Uterus (tissue), 4 donors: ENCODE results near the gene ZPBP. TPM values are rescaled to one million over a fixed set of nuclear protein-coding genes. Genes with fewer than 3 reads are reported as not detected.

ENCODE experiments used
- DNase-seq, 2 donors: peaks; one replicate each; pipeline ENCODE4 v3.0.0-alpha.2; 2019 to 2020
- H3K27ac ChIP-seq, 2 donors: fragments of 200-600 bp; sonication (generic); 1 replicate in 1 of 2; 2 replicates in 1 of 2; pipeline ENCODE4 v1.5.1; 2016 to 2018
- H3K27me3 ChIP-seq, 2 donors: fragments of 200-600 bp; sonication (generic); one replicate each; pipeline ENCODE4 v1.5.1; 2018 to 2019; ENCODE audit warnings: control low read depth in 1 of 2
- H3K36me3 ChIP-seq, 2 donors: fragments of 200-600 bp; sonication (generic); one replicate each; pipeline ENCODE4 v1.5.1; 2019; ENCODE audit warnings: control low read depth in 1 of 2
- H3K4me1 ChIP-seq, 2 donors: fragments of 200-600 bp; sonication (generic); one replicate each; pipeline ENCODE4 v1.5.1; 2018 to 2019; ENCODE audit warnings: control low read depth in 1 of 2
- H3K4me3 ChIP-seq, 2 donors: fragments of 200-600 bp; sonication (generic); 1 replicate in 1 of 2; 2 replicates in 1 of 2; pipeline ENCODE4 v1.5.1; 2018 to 2019; ENCODE audit warnings: mild to moderate bottlenecking in 1 of 2
- H3K9me3 ChIP-seq, 2 donors: fragments of 200-600 bp; sonication (generic); one replicate each; pipeline ENCODE4 v1.5.1; 2019; ENCODE audit warnings: control low read depth in 1 of 2
- CTCF ChIP-seq, 4 experiments: fragments of 200-600 bp in 2 of 4; fragments of 450-650 bp in 2 of 4; sonication (generic) in 2 of 4; IDR thresholded peaks; one replicate each; pipeline ENCODE4 v1.5.1; 2016 to 2019; ENCODE audit warnings: antibody characterized with exemption in 4 of 4, mild to moderate bottlenecking in 2 of 4, moderate library complexity in 1 of 4
- POLR2A ChIP-seq, 2 donors: fragments of 450-650 bp; IDR thresholded peaks; one replicate each; pipeline ENCODE4 v1.6.1; 2016; ENCODE audit warnings: antibody characterized with exemption in 2 of 2, mild to moderate bottlenecking in 1 of 2, moderate library complexity in 1 of 2
- intact Hi-C: fragments of 100-400 bp; cut with DNase I; formaldehyde crosslinking; loops from one replicate; pipeline ENCODE4 v1.15.1; 2023; ENCODE audit warnings: low total_unique reads
- total RNA-seq, 4 donors: library from RNA; depleted of rRNA in 3 of 4; stranded (reverse); fragments of >200 nt in 3 of 4; gene quantifications; one replicate each; pipeline versions ENCODE4 v1.1.0 to v1.2.4, GENCODE V29; 2014 to 2023
- donor health status: DM: yes; HTN: yes; CAD: no.

The ZPBP gene
- total RNA-seq, 4 donors from 2014 or later = 0.62 TPM; not detected in 3

GRCh38 chr7:49931627-49932026 lies 161.4 kb downstream of the ZPBP start:
- intact Hi-C loops = no loop called here
- H3K36me3 ChIP-seq = no peaks in the 10 kb centered on the region
- no peak for DNase-seq
- H3K9me3 ChIP-seq = no peaks in the 10 kb centered on the region
- H3K4me1 ChIP-seq = no peaks in the 10 kb centered on the region
- no peak overlapping the region for H3K27ac ChIP-seq
- no peak overlapping the region for H3K4me3 ChIP-seq
- no peaks in the 10 kb centered on the region for H3K27me3 ChIP-seq
- TF ChIP-seq POLR2A (IDR thresholded peaks at IDR 0.05) (no peak), CTCF (IDR thresholded peaks at IDR 0.05) (no peak)

DNA sequence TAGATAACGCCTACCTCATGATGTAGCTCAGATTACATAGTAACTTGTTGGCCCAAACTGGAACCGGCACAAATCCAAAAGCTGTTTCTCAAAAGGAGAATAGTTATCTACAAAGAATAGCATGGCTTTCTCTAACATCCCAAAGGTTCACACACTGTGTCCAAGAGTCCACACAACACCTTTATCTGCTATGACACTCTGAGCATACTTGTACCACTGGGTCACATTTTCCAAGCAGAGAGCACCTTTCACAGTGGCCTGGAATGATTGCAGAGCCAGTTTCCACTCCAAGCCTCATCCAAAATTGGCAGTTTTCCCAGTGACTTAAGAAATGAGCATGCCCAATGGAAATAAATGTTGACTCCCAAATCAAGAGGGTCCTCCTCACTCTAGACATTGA lies 164.3 kb downstream of the ZPBP start:
- intact Hi-C loops = no loop called here
- TF ChIP-seq POLR2A (IDR thresholded peaks at IDR 0.05) = no peak
- TF ChIP-seq CTCF (IDR thresholded peaks at IDR 0.05) = no peak
- no peaks in the 10 kb centered on the region for H3K9me3 ChIP-seq
- H3K27me3 ChIP-seq = no peaks in the 10 kb centered on the region
- H3K4me3 ChIP-seq = no peak overlapping the region
- DNase-seq = no peak
- no peak overlapping the region for H3K27ac ChIP-seq
- no peaks in the 10 kb centered on the region for H3K36me3 ChIP-seq
- no peaks in the 10 kb centered on the region for H3K4me1 ChIP-seq

DNA sequence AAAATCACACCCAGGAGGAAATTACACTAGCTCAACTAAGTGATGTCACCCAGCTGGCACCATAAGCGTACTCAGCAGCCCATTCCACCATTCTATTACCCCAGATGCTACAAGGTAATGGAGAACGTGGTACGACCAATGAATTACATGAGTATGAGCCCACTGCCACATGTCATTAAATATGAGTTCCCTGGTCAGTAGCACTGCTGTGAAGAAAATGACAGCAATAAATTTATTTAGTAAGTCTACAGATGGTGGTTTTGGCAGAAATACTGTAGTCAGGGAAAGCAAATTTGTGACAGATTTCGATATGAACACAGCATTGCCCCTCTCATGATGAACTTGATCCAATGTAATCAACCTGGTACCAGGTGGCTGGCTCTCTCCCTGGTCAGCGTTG lies 165.4 kb downstream of the ZPBP start:
- H3K4me3 ChIP-seq = no peak overlapping the region
- intact Hi-C loops = no loop called here
- no peaks in the 10 kb centered on the region for H3K4me1 ChIP-seq
- no peak overlapping the region for H3K27ac ChIP-seq
- no peaks in the 10 kb centered on the region for H3K36me3 ChIP-seq
- no peaks in the 10 kb centered on the region for H3K9me3 ChIP-seq
- TF ChIP-seq CTCF (IDR thresholded peaks at IDR 0.05) = no peak
- TF ChIP-seq POLR2A (IDR thresholded peaks at IDR 0.05) = no peak
- no peak for DNase-seq
- H3K27me3 ChIP-seq = no peaks in the 10 kb centered on the region

DNA sequence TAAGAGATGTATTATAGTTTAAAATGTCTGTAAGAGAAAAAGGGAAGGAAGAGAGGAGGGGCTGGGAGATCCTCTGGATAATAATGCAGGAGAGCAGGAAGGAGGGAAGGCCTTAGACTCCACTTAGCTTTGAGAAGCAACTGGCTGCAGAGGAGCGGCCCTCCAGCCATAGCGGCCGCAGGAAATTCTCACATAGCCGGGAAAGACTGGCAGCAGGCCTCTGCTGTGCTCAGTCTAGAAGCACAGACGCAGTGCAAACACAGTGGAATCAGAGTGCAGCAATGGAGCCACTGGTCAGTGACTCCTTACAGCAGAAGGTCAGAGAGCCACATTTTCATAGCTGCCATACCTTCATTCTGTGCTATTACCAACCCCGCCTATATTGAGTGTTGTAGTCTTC lies 166.3 kb downstream of the ZPBP start:
- H3K9me3 ChIP-seq = no peaks in the 10 kb centered on the region
- H3K4me3 ChIP-seq = no peak overlapping the region
- intact Hi-C loops = no loop called here
- no peak overlapping the region for H3K27ac ChIP-seq
- H3K4me1 ChIP-seq = no peaks in the 10 kb centered on the region
- H3K36me3 ChIP-seq = no peaks in the 10 kb centered on the region
- TF ChIP-seq CTCF (IDR thresholded peaks at IDR 0.05) = no peak
- TF ChIP-seq POLR2A (IDR thresholded peaks at IDR 0.05) = no peak
- no peak for DNase-seq
- H3K27me3 ChIP-seq = no peaks in the 10 kb centered on the region

DNA sequence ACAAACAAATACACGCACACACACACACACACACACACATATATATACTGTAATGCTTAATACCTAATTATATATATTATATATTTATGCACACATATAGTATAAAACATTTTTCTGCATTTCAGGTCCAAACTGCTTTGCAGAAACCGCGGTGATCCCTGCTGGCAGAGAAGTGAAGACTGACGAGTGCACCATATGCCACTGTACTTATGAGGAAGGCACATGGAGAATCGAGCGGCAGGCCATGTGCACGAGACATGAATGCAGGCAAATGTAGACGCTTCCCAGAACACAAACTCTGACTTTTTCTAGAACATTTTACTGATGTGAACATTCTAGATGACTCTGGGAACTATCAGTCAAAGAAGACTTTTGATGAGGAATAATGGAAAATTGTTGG lies 181.1 kb downstream of the ZPBP start:
- Histone ChIP-seq H3K9me3 (no peaks in the 10 kb centered on the region), H3K27ac (no peak overlapping the region), H3K27me3 (no peaks in the 10 kb centered on the region), H3K4me3 (no peak overlapping the region), H3K4me1 (no peaks in the 10 kb centered on the region), H3K36me3 (no peaks in the 10 kb centered on the region)
- intact Hi-C loops = no loop called here
- no peak for TF ChIP-seq POLR2A (IDR thresholded peaks at IDR 0.05)
- no peak for TF ChIP-seq CTCF (IDR thresholded peaks at IDR 0.05)
- DNase-seq = no peak
